K562 (cell line): ENCODE measurements around the gene XPR1.

ENCODE experiments used
- ADNP ChIP-seq: fragments of 200-800 bp; sonication (Bioruptor generic); IDR thresholded peaks from 2 replicates; pipeline ENCODE4 v1.6.1; 2016; ENCODE audit warnings: missing genetic modification characterization, missing compliant biosample characterization
- CTCF ChIP-seq, 3 experiments: IDR thresholded peaks in 2 of 3; conservative IDR thresholded peaks in 1 of 3; 2 replicates each; pipeline ENCODE4 v1.5.1; 2011 to 2012; ENCODE audit warnings: low read length in 3 of 3, mild to moderate bottlenecking in 3 of 3, control low read depth in 2 of 3, improper control_type of control experiment in 1 of 3, inconsistent platforms in 1 of 3, low read depth in 1 of 3, mixed read lengths in 1 of 3, moderate library complexity in 1 of 3; ENCODE audit not compliant: insufficient read depth in 2 of 3
- DIDO1 ChIP-seq: fragments of 450-650 bp; IDR thresholded peaks from 2 replicates; pipeline ENCODE4 v1.6.1; 2016; ENCODE audit warnings: low read depth, missing biosample characterization, missing genetic modification characterization
- EP300 ChIP-seq: IDR thresholded peaks from 2 replicates; pipeline ENCODE4 v1.6.1; 2012; ENCODE audit warnings: low read length, improper control_type of control experiment
- MAX ChIP-seq: sonication (generic); formaldehyde crosslinking; IDR thresholded peaks from 2 replicates; pipeline ENCODE4 v1.9.0; 2022; ENCODE audit warnings: mild to moderate bottlenecking, missing genetic modification reagents
- MTF1 ChIP-seq: fragments of 250-450 bp; sonication (Bioruptor Pico); IDR thresholded peaks from 2 replicates; pipeline ENCODE4 v1.9.0; 2021; ENCODE audit warnings: moderate library complexity, mild to moderate bottlenecking, inconsistent platforms, borderline replicate concordance
- NR2F6 ChIP-seq: fragments of 450-650 bp; formaldehyde crosslinking; IDR thresholded peaks from 2 replicates; pipeline ENCODE4 v1.4.0; 2020; ENCODE audit warnings: mild to moderate bottlenecking
- RBM25 ChIP-seq: fragments of 200-400 bp; formaldehyde crosslinking; IDR thresholded peaks from 2 replicates; pipeline ENCODE4 v1.6.1; 2018; ENCODE audit warnings: low read length, low read depth, moderate library complexity; ENCODE audit not compliant: severe bottlenecking
- SMARCA4 ChIP-seq: fragments of 450-650 bp; IDR thresholded peaks from 2 replicates; pipeline ENCODE4 v1.6.1; 2016
- SMARCA5 ChIP-seq: fragments of 450-650 bp; IDR thresholded peaks from 2 replicates; pipeline ENCODE4 v1.6.1; 2016
- SUPT5H ChIP-seq: fragments of 450-650 bp; IDR thresholded peaks from 2 replicates; pipeline ENCODE4 v1.6.1; 2016
- TCF7 ChIP-seq: sonication (generic); IDR thresholded peaks from 2 replicates; pipeline ENCODE4 v1.6.1; 2016; ENCODE audit warnings: antibody characterized with exemption, borderline replicate concordance
- ZMIZ1 ChIP-seq, 2 experiments: fragments of 150-350 bp in 1 of 2; IDR thresholded peaks; 2 replicates each; pipeline ENCODE4 v1.6.1; 2012 to 2016; ENCODE audit warnings: low read depth in 2 of 2, low read length in 2 of 2, mild to moderate bottlenecking in 1 of 2, moderate library complexity in 1 of 2
- ZNF316 ChIP-seq: fragments of 450-650 bp; IDR thresholded peaks from 2 replicates; pipeline ENCODE4 v1.6.1; 2016

GRCh38 chr1:180639871-180640270 is 8.0 kb downstream of the XPR1 start:
- TF ChIP-seq MAX (CRISPR knock-in tag) = no peak
- TF ChIP-seq TCF7 = no peak
- no peak for TF ChIP-seq RBM25
- TF ChIP-seq EP300 = no peak
- no peak for TF ChIP-seq NR2F6 (CRISPR knock-in tag)
- TF ChIP-seq SUPT5H = no peak
- no peak for TF ChIP-seq SMARCA5
- no peak for TF ChIP-seq ADNP (tag)
- TF ChIP-seq MTF1 (CRISPR knock-in tag) = no peak
- TF ChIP-seq ZNF316 = no peak
- no peak for TF ChIP-seq CTCF (IDR thresholded peaks at IDR 0.05 in 2 of 3, conservative IDR thresholded peaks at IDR 0.05 in 1 of 3; ENCODE audit: insufficient read depth in 2 of 3, low read depth in 1 of 3, low read length in 3 of 3)
- TF ChIP-seq DIDO1 (tag) = no peak
- no peak for TF ChIP-seq SMARCA4
- no peak for TF ChIP-seq ZMIZ1 (IDR thresholded peaks at IDR 0.05; ENCODE audit: low read depth in 2 of 2, low read length in 2 of 2)
